Erythroblast (primary cell): ENCODE results near the gene WFDC1.

Experiments
- DNase-seq, 2 experiments: peaks; one replicate each; lab custom pipeline; 2025; lab: John Stamatoyannopoulos, UW
- GATA1 ChIP-seq: IDR thresholded peaks from 2 replicates; pipeline ENCODE4 v1.6.1; 2011; ENCODE audit warnings: low read depth, mild to moderate bottlenecking, control low read depth, low read length, moderate library complexity
- POLR2A ChIP-seq: IDR thresholded peaks from 2 replicates; pipeline ENCODE4 v1.6.1; 2011; ENCODE audit warnings: mild to moderate bottlenecking, low read length

WFDC1 gene

DNA sequence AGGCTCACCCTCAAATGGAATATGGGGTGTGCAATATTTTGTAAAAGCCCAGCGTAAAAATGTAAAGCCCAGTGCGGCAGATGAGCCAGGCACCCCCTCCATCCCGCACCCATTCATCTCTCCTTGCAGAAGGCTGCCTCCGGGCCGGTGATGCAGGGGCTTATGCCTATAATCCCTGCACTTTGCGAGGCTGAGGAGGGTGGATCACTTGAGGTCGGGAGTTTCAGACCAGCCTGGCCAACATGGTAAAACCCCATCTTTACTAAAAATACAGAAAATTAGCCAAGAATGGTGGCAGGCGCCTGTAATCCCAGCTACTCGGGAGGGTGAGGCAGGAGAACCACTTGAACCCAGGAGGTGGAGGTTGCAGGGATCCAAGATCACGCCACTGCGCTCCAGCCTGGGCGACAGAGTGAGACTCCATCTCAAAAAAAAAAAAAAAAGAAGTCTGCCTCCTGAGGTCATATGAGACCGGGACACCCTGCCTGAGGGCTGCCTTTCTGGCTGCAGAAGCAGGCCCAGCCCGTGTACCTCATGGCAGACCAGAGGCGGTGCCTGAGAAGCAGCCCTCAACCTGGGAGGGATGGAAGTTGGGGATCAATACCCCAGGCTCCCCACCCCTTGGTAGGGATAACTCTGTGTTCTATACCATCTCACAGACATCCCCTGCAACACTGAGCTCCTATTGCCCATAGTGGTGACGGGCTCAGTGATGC, 56.2 kb downstream of the WFDC1 start:
- no peak for TF ChIP-seq GATA1
- TF ChIP-seq POLR2A: no peak
- DNase-seq: no peak

DNA sequence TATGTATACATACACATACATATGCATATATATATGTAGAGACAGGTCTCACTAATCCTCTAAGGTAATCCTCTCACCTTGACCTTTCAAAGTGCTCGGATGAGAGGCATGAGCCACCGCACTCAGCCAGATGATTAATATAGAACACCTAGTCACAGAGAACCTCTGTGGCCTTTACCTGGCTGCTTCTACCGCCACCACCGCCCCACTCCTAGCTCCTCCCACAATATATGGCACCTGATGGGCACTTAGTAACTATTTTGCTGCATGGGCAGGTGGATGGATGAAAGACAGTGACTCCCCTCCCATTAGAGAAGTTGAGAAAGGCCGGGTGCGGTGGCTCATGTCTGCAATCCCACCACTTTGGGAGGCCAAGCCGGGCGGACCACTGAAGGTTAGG, 57.0 kb downstream of the WFDC1 start:
- no peak for TF ChIP-seq GATA1
- no peak for TF ChIP-seq POLR2A
- DNase-seq: no peak

DNA sequence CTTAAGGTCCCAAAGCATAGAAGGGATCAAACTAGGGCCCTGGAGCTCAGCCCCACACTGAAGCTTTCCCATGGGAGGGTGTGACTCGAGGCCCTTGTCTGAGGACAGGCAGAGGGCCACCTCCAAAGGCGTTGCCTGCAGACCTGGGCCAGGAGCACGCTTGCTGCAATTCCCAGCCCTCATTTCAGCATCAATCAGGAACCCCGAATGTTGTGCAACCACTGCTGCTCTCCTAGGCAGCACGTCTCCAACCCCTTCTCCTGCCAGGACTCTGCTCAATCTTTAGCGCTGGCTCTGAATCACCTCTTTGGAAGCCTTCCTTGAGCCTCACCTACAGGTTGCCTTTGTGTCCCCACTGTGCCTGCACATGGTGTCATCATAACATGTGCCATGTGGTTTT, 59.6 kb downstream of the WFDC1 start:
- TF ChIP-seq POLR2A (no peak), GATA1 (no peak)
- no peak for DNase-seq

DNA sequence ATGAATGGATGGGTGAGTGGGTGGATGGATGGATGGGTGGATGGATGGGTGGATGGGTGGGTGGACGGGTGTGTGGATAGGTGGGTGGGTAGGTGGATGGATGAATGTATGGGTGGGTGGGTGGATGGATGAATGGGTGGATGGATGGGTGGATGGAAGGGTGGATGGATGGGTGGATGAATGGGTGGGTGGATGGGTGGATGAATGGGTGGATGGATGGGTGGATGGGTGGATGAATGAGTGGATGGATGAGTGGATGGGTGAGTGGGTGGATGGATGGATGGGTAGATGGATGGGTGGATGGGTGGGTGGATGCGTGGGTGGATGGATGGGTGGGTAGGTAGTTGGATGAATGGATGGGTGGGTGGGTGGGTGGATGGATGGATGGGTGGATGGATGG, 60.5 kb downstream of the WFDC1 start:
- no peak for TF ChIP-seq POLR2A
- TF ChIP-seq GATA1: no peak
- no peak for DNase-seq

DNA sequence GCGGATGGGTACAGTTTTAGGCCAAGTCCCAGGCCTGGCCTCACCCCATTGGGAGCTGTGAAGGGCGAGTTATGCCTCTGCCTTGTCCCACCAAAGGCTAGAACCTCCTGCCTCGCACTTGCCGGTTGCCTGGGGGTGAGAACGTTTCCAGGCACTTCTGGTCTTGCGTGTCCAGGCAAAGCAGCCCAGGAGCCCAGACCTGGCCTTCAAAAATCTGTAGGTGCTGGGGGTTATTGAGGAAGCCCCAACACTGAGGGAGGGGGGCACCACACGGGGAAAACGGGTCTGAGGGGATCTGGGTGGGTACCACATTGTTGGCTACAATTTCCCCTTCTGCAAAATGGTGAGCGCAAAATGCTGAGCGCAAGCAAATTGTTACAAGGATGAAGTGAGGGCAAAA, 61.5 kb downstream of the WFDC1 start:
- DNase-seq: no peak
- TF ChIP-seq GATA1 (no peak), POLR2A (no peak)

DNA sequence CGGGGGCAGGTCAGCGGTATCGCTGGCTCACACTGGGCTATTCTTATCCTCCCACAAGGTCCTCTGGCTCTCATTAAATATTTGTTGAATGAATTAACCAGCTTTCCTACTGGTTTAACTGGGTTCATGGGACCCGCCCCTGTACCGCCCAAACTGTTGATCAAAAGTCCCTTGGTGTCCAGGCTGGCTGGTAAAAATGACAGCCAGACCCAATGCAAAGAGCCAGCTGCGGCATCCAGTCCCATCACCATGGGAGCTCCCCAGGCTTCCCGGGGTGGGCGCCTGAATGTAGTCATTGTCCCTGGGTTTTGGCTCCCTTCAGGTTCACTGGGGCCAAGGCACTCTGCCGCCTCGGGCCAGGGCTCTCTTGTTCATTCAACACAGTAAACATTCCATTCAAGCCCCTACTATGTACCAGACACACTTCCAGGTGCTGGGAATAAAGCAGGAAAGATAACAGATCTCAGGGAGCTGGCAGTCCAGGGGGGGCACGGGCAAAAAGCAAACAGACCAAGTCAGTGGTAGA, 62.0 kb downstream of the WFDC1 start:
- TF ChIP-seq POLR2A: no peak
- DNase-seq: no peak

DNA sequence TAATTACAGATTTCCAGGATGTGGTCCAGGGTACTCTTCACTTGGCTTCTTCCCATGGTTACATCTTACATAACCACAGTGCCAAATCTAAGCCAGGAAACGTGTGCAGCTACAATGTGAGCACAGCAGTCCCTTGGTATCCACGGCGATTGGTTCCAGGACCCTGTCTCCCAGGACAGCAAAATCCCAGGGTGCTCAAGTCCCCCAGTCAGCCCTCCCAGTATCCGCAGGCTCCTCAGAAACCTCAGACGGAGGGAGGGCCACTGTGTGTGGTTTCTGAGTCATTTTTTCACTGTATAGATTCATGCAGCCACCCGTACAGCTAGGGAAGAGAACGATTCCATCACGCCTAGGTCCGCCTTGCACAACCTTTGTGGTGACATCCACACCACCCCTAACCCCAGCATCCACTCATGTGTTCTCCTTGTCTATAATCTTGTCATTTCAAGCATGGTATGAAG, 62.5 kb downstream of the WFDC1 start:
- DNase-seq: no peak
- TF ChIP-seq GATA1 (no peak), POLR2A (no peak)

DNA sequence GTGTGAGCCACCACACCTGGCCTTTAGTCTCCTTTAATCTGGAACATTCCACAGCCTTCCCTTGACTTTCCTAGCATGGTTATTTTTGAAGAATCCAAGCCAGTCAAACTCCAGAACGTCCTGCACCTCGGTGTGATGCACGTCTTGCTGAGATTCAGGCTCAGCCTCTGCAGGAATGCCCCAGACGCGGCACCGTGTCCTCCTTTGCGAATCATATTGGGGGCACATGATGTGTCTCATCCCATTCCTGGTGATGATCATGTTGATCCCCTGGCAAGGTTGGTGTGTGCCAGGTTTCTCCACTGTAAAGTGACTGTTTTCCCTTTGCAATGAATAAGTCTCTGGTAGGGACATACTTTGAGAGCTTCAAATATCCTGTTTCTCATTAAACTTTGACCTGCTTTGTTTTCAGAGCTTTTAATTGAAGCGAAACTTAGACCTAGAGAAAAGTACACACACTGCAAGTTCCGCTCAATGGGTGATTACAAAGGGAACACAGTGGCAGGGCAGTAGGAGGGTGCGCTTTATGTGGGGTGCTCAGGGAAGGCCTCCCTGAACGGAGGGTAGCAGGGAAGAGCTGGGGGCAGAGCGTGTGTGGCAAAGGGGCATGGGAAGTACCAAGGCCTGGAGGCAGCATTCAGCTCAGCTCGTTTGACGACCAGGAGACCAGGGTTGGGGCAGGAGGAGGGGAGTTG, 64.1 kb downstream of the WFDC1 start:
- TF ChIP-seq GATA1 (no peak), POLR2A (no peak)

DNA sequence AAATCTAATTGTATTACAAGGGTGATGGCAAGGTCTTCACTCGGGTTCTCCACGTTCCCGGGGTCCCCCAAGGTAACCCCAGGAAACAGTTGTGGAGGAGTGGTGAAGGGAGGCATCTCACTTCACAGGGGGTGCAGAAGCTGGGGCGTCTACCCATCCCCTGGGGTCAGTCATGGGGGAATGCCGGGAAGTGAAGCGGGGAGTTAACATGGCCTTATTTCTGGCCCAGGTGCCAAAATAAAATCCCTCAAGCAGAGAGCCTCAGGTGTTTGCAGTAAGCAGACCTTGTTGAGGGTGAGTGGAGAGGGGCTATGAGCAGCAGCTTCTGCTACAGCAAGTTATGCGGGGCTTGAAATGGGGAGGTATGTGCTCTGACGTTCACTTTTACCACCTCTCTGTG, 64.6 kb downstream of the WFDC1 start:
- no peak for DNase-seq
- no peak for TF ChIP-seq POLR2A
- no peak for TF ChIP-seq GATA1

More for the DNA sequence above, 64.1 kb downstream of the WFDC1 start:
- no peak for DNase-seq

DNA sequence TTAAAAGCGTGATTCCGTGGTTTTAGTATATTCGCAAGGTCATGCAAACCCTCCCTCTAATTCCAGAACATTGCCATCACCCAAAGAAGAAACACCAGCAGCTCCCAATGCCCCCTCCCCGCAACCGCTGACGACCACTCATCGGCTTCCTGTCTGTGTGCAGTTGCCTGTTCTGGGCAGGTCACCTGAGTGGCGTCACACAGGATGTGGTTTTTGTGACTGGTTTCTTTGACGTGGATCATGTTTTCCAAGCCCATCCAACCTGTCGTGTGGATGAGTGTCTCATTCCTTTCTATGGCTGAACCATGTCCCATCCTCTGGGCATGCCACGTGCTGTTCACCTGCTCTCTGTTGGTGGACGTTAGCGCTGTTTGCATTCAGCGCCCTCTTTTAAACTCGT, 65.5 kb downstream of the WFDC1 start:
- no peak for DNase-seq
- TF ChIP-seq GATA1: no peak
- TF ChIP-seq POLR2A: no peak

DNA sequence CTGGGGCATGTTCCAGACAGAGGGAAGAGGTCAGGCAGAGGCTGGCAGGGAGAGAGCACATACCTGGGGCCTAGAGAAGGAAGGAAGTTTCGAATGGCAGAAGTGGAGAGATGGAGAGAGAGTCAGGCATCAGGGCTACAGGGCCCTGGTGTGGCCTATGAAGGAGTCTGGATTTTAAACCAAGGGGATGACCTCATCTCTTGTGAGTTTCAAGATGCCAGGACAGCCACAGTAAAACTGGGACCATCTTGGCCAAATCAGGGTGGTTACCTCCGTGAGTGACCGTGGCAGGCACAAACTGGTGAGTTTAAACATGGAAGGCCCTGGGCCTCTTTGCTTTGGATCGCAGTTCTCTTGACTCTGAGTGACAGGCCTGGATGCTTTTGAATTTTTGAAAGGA, 66.1 kb downstream of the WFDC1 start:
- TF ChIP-seq GATA1: no peak
- no peak for TF ChIP-seq POLR2A
- DNase-seq: no peak

DNA sequence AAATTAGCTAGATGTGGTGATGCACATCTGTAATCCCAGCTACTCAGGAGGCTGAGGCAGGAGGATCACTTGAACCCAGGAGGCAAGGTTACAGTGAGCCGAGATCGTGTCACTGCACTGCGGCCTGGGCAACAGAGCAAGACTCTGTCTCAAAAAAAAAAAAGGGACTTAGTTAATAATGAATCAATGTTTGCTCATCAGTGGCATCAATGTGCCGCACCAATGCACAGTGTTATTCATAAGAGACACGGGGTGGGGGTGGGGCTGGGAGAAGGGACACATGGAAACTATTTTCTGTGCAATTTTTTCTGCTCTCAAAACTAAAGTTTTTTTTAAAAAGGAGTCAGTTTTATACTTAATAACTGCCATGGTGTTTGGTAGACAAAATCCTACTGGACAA, 66.9 kb downstream of the WFDC1 start:
- TF ChIP-seq GATA1 (no peak), POLR2A (no peak)
- DNase-seq: no peak

DNA sequence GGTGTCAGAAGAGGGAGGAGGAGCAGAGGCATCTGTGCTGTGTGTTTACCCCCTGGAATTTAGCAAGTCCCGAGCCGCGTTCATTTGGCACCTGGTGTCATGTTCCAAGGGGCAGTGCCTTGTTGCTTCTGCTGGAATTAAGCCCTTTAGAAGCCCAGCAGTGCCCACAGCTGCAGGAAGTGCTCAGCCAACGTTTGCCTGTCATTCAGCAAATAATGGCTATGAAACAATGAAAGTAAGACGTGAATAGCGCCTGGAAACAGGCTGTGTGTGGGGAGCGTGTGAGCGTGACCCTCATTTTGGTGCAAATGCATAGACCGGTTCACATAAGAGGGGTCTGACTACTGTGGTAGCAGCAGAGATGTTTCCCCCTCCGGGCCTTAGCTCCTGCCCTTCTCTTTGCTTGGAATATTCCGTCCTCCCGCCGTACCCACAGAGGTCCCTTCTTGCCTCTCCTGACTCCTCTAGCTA, 67.8 kb downstream of the WFDC1 start:
- TF ChIP-seq POLR2A (no peak), GATA1 (no peak)
- DNase-seq: no peak

DNA sequence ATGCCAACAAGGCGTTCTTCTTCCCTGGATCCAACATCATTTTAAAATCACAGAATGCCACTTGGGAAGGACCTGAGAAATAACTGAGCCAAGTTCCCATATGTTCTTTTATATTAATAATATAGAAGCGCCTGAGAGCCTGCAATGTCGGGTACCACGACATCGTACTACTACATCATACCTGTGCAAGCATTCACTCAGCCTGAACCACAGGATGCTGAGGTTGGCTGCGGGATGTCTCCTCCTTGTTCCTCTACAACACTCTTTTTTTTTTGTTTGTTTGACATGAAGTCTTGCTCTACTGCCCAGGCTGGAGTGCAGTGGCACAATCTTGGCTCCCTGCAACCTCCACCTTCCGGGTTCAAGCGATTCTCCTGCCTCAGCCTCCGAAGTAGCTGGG, 71.5 kb downstream of the WFDC1 start:
- DNase-seq: no peak
- TF ChIP-seq GATA1: no peak
- TF ChIP-seq POLR2A: no peak
